Effector CD8-positive, alpha-beta T cell (primary cell): ENCODE data around the gene ZCCHC24.

Source experiments
- DNase-seq: peaks from one replicate; lab custom pipeline; 2025; lab: John Stamatoyannopoulos, UW

ZCCHC24 gene

DNA sequence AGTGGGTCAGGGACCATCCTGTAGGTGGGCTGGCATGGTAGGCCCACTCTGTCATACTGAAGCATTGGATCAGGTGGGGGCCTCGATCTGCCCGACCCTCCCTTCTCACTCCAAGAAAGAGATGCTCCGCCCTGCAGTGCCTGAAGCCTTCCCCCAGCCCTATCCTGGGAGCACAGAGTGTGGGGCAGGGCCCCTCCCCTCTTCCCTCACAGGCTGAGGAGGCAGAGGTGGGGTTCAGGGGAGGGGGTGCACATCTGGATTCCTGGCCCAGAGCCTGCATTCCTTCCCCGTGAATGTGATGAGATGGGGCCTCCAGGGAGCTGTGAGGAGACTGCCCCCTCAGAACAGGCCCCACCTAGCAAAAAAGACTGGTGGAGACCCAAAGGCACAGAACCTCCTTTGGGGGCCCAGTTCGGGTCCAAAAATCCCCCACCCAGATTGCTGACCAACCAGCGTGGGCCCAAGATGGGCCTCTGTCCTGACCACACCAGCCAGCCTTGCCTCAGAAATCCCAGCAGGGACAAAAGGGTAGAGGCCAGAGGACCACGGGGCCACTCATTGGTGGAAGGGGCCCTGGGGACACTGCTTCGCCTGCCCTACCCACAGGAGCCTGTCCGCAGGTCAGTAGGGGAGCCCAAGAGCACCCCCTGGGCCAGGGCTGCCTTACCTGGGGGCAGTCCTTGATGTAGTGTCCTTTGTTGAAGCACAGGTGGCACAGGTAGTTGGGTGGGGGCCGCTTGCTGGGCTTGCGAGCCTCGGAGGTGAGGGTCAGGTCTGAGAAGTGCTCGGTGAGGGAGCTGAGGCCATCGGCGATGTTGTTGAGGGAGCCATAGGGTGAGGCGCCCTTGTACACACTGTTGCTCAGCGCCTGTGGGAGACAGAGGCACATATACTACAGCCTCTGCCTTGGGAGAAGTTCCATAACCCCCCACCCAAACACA, 13.3 kb downstream of the ZCCHC24 start:
- DNase-seq, result no peak

DNA sequence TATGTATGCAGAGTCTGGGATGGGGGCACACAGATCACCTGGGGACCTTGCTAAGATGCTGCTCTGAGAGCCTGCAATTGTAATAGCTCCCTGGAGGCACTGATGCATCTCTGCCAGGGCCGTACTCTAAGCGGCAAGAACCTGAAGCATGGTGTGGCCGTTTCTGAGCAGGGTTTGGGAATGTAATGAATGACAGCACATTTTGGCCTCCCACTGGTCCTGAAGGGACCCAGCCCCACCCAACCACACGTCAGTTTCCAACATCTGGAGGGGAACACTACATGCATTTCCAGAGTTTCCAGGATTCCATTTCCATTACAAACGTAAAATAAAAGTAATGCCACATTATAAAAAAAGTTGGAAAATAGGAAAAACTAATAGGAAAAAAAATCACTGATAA, 14.0 kb downstream of the ZCCHC24 start:
- DNase-seq, result no peak

DNA sequence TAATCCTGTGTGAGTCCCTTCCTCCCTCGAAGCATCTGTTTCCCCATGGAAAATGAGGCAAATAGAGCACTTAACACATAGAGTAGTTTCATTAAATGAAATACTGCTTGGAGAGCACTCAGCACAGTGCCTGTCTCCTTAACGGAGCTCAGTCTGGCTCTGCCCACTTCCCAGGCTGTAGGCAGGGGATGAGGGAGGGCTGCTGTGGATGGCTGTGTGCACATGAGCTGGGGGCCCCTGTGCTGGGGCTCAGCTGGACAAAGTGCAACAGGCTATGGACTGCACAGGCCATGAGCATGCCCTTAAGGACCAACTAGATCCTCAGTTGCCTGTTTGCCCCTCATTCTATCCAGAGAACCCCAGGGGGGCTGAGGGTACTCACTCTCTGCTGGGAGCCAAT, 14.5 kb downstream of the ZCCHC24 start:
- DNase-seq, result no peak

DNA sequence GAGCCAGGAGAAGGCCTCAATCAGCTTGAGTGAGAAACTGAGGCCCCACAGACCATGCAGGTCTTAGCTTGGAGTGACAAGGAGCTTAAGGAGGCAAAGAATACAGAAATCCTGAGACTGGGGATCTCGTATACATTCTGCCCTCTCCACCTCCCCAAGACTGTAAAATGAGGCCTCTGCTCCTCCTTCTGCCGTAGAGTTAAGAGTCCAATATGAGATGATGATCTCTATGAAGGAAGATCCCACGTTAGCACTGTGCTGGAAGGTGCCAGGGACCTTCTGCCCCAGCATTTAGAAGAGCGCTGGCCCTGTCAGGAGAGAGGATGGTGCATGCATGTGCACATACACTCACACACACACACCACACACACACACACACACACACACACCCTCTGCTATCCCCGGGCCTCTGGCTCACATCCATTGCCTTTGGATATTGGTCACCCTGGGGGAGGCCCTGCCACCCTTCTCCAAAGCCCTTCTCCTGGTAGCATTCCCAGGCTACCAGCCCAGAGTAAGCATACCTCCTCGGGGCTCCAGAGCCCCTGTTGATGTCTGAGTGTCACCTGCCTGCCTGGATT, 15.0 kb downstream of the ZCCHC24 start:
- no peak for DNase-seq

DNA sequence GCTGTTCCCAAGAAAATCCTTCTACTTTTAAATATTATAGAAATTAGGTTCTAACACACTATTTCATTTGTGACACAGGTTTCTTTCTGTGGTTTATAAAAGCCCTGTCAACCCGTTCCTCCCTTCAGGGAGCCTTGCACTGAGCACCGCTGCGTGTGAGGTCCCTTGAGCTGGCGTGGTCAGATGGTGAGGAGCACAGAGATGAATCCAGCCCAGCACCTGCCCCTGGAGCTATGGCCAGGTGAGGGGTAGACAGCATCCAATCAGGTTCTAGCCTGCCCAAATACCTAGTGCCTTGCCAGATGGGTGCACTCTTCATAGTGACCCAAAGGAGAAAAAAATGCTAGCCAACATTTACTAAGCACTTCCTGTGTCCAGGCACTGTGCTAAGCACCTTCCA, 15.7 kb downstream of the ZCCHC24 start:
- no peak for DNase-seq

DNA sequence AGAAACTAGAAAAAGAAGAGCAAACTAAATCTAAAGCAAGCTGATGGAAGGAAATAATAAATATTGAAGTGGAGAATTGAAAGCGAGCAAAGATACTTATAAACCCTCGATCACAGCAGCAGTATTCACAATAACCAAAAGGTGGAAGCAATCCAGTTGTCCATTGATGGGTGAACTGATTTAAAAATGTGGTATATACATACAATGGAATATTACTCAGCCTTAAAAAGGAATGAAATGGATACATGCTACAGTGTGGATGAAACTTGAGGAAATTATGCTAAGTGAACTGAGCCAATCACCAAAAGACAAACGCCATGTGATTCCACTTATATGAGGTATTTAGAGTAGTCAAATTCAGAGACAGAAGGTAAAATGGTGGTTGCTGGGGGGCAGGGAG, 17.5 kb downstream of the ZCCHC24 start:
- DNase-seq, result no peak

DNA sequence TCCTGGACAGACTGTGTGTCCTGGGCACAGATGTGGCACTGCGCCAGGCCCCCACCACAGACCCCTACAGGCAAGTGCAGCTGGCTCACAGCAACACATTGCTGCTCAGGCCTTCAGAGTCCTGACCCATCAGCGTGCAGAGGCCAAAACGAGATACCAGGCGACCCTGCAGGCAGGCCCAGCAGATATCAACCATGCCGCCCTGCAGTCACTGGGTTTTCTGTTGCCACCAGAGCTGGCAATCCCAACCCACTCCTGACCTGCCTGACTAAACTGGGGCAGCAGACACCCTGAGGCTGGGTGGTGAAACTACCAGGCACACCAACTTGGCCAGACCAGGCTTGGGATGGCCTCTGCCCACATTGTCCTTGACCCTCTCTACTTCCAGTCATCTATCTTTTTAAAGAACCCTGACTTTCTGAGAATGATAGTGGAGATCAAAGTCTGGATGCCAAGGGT, 20.3 kb downstream of the ZCCHC24 start:
- DNase-seq, result no peak

DNA sequence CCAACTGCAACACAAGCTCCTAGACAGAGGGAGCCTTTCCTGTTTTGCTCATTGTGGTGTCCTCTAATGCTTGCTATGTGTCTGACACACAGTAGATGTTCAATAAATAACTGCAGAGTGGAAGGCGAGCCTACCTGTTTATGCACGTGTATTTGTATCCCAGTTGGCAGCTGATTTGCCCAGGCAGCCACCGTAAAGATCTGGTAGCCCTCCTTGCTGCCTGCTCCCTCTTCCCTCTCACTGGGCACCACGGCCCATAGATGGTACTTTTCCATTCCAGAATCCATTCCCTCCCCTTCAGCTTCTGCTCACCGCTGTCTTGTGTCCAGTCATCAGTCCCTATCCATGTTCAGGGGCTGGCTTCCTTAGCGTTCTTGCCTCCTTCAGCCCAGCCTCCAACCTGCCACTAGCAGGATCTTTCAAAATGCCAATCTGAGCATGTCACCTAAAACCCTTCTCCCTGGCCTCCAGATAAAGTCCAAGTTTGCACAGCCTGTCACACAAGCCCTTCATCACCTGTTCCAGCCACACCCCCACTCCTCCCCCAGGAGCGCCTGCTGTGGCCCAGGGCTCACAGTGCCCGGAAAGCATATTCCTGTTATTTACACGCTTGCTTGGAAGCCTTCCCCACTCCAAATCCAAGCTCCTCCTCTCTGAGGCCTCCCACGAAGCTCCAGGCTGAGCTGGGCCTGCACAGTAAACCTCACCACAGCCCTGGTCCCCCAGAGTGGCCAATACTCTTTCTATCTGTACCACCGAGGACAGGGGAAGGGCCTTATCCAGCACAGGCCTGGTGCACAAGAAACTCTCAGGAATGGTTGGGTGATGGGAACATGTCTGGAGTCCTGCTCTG, 21.0 kb downstream of the ZCCHC24 start:
- no peak for DNase-seq

DNA sequence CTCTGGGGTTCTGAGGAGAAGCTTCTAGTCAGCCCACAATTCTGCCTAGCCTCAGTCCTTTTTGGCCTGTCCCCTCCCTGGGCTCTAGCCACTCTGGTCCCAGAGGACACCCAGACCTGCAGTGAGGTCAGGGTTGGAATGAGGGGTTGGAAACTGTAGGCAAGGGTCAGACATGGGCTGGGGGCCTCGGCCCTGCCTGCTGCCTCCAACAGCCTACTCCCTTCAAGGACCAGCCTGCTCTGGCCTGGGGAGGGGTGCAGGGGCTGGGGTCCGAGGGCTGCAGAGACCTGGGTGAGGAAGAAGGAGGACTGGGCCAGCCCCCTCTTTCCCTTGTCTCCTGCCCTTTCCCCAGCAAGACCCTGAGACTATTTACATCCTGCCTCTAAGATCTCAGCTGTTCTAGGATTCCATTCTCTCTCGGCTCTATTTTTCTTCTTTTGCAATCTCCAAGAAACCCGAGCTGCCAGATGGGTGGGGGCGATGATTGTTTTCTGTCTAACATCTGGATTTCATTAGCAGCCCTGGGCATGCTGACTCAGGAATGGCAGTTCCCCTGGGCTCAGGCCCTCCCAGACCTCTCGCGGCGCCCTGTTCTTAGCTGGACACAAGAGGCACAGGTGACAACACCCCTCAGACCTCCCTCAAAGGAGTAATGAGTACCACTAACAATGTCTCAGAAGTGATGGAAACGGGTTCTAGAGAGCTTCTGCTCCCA, 23.1 kb downstream of the ZCCHC24 start:
- DNase-seq, result no peak

DNA sequence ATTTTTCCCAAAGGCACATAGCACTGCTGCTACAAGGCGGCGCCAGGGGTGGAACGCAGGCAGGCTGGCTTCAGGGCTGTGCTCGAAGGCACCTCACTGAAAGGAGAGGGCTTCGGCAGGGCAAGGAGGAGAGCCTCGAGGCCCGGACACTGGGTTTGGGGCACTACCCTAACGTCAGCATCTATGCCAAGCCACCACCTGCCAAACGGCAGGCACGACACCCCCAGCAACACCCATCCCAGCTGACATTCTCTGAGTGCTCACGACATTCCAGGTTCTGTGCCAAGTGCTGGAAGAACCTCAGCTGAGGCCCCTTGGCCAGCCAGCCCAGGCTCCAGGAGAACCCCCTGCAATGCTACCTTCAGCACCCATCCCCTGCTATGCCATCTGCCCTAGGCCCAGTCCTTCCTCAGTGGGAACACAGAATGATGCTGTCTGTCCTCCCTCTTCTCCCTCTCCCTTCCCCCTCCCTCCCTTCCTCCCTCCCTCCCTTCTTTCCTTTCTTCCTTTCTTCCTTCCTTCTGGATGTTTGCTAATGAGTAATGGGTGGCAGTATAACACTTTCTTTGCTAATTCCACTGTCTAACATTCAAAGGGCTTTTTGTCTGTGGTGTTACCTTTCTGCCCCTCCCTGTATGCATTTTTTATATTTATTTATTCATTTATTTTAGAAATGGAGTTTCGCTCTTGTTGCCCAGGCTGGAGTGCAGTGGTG, 24.3 kb downstream of the ZCCHC24 start:
- DNase-seq, result no peak

DNA sequence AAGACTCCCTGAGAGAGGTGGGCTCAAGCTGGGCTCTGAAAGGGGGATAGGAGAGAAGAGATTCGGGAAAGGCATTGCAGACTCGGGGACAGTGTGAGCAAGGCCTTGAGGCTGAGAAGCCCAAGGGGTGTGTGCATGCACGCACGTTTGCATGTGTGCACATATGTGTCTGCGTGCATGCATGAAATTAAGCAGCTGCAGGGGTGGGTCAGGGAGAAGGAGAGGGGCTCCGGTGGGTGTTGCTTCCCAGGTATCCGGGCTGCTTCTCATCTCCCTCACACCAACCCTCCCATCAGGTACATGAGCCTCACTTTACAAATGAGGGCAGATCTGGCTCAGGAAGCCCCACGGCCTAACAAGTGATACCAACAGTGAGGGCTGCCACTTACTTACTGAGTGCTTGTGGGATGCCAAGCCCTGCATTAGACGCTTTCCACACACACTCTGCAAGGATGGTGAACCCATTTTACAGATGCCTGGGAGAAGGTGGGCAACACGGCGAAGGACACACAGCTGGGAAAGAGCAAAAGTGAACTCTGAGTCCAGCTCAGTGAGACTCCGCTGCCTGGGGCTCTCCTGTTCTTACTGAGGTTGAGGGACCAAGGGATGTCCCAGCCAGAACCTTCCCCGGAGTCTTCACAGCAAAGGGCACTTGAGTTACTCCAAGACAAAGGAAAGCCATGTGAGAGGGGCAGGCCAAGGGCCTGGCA, 26.4 kb downstream of the ZCCHC24 start:
- DNase-seq, result no peak

DNA sequence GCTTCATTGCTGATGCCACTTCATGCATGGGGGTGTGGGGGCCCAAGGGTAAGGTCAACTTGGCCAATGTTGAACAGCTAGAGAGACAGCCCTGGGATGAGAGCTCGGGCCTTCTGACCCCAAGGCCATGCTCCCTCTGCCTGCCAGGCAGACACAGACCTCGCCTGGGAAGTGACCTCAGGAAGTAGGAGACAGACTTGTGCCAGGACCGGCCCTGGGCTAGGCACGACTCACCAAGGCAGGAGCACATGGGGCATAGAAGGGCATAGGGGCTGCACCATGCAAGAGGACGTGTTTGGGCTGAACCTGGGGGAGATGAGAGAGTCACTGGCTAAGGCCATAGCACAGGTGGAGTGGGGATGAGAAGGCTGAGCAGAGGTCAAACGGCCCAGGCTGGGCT, 27.1 kb downstream of the ZCCHC24 start:
- DNase-seq, result no peak

DNA sequence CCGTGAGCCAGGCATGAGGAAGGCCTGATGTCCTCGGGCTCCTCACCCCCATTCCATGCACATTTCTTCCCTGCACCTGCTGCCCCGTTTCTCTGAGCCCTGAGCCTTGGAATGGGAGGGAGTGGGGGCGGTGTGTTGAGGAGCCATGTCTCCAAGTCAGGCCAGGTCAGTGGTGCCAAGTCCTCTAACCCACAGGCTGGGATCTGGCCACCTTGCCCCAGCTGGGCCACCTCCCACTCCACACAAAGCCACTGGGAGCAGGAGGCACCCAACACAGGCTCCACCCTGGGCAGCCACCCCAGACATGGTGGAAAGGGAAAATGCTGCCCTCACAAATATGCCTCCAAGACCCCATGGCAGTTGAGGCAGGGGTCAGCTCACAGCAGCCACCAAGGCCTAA, 27.7 kb downstream of the ZCCHC24 start:
- no peak for DNase-seq

DNA sequence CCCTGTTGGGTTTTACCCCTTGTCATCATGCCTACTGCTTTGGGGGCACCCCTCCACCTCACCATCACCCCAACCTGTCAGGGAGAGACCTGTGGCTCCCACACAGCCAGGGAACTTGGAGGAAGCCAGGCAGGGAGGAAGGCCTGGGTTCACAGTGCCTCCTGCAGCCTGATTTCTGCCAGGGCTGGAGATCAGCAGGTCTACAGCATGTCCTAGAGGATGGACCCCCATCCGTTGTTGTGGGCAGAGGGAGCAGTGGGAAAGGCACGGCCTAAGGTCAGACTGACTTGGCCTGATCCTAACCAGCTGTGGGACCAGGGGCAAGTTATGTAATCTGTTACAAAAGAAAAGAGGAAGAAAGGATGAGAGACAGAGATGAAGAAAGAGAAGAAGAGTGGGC, 28.2 kb downstream of the ZCCHC24 start:
- DNase-seq, result no peak

DNA sequence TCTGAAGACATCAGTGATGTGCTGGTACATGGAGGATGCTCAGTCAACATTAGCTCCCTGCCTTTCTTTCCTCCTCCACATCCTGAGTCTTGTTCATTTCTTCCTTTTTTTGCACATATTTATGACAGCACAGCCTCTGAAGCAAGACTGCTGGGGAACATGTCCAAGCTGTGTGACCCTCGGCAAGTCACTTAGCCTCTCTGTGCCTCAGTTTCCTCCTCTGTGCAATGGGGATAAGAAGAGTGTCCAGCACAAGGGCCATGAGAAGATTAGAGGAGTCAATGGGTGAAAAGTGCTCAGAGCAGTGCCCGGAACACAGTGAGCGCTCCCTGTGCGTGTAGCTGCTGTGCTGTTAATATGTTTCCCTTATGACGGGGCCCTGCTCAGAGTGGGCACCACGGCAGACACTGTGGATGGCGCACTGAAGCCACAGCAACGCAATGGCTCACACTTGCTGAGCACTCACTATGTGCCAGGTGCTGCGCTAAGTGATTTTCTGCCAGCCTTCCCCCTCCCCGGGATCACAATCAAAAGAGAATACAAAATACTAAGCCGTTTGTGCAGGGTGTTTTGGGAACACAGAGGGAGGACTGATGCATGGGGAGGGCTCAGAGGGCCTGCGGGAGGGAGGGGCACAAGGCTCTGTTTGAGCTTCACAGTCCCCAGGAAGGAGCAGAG, 28.7 kb downstream of the ZCCHC24 start:
- DNase-seq, result no peak

DNA sequence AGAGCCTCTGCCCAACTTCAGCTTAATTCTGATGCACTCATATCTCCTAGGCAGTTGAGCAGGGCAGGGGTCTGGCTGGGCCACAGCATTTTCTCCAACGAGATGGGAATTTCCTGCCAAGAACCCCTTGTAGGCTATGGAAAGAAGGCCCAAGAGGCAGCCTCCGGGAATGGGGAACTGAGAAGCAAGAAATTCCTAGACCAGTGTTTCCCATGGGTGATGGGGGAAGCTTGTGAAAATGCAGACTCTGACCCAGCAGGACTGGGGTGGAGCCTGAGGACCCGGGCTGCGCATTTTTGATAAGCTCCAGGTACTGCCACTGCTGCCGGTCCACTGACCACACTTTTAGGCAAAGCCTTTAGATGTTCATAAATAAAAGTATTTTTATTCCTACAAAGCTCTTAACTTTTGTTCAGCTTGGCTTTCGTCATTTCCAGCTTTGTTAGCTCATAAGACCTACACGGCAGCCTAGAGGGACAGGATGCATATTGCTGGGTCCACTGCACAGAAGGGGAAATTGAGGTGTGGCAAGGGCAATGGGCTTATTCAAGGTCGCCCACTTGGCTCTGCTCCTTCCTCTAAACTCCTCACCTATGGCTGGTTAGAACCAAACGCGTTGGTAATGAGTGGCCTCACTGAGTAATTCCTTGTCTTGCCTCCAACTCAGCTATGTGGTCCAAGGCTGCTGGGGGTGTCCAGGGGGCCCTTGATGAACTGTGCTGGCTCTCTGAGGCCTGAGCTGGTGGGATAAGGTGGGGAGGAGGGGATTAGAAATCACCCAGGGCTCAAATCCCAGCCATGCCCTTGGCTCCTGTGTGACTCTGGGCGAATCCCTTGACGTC, 29.5 kb downstream of the ZCCHC24 start:
- DNase-seq, result no peak

DNA sequence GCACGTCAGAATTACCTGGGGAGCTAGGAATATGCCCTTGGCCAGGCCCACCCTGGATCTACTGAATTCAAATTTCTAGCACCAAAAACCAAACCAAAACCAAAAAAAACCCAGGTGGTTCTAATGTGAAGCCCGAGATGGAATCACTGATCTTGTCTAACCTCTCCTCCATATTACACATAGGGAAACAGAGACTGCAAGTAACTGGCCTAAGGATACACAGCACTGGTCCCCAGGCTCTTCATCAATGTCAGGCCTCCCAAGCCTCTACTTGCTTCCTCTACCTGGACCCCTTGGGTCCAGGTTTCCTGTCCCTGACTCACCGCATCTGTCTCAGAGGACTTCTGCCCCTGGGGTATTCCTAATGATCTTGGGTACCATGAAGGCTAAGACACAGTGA, 30.7 kb downstream of the ZCCHC24 start:
- DNase-seq, result no peak

DNA sequence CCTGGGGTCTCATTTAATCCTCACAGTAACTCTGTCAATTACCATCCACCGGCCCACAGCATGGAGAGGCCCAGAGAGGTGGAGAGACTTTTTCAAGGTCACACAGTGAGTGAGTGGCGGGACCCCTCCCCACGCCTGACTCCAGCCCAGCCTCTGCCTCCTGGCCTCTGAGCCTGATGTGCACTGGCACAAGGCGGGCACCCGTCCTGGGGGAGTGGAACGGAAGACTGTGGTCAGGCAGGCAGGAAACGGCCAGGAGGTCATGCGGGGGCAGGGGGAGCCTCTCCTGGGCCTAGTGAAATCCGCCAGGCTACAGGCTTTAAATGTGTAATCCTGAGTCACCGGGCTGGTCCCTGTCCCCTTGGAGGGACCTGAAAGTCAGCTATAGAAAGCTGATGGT, 32.2 kb downstream of the ZCCHC24 start:
- DNase-seq, result no peak

DNA sequence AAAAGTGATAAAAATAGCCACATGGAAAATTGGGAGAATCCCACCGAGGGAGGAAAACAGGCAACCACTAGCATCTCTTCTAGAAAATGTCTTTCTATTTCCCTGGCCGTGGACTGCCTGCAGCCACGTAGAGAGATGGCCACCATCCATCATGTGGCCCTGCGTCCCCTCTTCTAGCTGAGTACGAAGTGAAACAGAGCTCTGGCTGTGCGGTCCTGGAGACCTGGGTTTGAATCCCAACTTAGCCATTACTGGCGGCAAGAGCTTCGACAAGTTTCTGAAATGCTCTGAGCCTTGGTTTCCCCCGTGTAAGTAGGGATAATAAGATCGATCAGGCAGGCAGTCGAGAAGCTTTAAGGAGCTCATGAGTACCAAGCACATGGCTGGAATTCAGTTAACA, 32.9 kb downstream of the ZCCHC24 start:
- no peak for DNase-seq
